NCI-H2107 (cell line): ENCODE data around the gene SRSF10.
"Not testable (repeated sequence)": the region's sequence is repeated elsewhere in the genome, so short reads cannot be mapped to it uniquely, and the experiment has no call there.

Experiments
- DNase-seq: peaks from one replicate; lab custom pipeline; 2025; lab: John Stamatoyannopoulos, UW

SRSF10 gene

DNA sequence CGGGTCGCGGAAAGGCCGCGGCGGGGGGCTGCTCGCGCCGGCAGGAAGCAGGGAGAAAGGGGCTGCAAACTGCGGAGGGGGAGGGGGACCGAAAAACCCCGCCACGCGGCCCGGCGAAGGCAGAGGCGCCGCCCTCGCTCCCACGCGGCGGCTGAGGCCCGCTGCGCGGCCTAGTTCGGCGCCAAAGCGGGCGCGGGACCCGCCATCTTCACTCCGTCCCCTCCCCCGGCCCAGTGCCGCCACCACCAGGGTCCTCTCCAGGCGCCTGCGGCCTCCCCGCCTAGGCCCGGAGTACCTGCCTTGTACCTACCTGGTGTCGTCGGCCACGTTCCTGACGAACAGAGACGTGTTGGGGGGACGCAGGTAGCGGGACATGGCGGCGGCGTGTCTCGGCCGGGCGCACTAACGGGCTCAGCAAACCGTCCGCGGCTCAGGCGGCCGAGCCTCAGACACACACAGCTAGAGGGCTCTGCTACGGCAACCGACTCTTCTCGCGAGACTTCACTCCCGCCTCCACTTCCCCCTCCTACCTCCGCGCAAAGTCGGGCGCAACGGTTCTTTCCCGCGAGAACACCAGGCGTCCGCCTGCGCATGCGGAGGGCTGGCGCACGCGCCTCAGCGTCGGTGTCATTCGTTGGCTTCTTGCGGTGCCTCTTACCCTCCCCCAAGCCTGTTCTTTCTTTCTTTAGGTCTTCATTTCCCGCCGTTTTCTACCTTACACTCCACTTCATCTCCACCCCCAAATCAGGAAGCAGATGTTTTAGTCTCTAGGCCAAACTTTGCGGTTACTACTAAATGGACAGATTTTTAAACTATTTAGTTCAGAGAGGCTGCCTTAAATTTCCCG is at the start of gene SRSF10:
TSS of gene SRSF10 (minus strand) at position 447 of the 847 bp plus-strand sequence. CDS start at position 375, 72 bp downstream.
- peak; percentile 98 for DNase-seq

DNA sequence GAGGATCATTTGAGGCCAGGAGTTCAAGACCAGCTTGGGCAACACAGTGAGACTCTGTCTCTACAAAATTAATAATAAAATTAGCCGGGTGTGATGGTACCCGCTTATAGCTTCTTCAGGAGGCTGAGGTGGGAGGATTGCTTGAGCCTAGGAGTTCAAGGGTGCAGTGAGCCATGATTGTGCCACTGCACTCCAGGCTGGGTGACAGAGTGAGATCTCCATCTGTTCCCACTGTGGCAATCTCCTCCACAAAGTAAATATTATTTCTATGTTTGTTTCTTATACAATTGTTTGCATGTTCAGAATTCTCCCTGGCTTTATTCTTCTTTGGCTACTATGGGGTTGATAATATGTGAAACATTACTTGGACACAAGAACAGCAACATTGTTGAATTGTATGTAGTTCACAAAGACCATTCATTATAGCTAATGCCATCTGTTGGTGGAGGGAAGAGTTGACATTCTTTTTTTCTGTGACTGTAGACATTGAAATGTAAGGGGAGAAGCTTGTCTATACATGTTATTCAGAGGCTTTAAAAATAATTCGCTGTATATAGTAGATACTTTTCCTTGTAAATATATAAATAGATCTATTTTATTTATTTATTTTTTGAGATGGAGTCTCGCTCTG is 47.8 kb upstream of the SRSF10 start:
- no peak for DNase-seq

DNA sequence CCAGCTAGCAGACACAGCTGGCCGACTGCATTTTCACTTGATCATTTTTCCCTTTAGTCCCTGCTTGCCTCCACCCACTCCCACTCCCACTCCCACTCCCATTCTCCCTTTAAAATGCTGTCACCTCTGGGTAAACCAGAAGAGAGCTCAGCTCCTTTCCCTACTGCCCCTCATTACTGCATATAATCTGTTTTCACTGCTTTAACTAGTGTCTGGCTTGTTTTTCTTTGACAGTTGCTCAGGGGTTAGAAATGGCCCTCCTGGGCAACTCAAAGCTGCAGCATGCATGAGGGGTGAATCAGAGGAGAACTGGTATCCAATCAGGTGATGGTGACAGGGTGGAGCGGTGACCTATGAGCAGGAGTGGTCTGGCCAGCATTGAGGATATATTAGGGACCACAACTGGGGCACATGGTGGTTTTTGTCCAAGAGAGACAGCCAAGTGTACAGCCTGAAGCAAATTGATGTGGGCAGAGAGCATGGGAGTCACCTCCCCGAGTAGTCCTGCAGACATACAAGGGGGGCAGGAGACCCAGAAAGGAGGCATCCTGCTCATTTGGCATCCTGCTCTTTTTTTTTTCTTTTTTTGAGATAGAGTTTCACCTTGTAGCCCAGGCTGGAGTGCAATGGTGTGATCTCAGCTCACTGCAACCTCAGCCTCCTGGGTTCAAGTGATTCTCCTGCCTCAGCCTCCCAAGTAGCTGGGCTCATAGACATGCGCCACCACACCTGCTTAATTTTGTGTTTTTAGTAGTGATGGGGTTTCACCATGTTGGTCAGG is 42.6 kb upstream of the SRSF10 start:
- no peak for DNase-seq

DNA sequence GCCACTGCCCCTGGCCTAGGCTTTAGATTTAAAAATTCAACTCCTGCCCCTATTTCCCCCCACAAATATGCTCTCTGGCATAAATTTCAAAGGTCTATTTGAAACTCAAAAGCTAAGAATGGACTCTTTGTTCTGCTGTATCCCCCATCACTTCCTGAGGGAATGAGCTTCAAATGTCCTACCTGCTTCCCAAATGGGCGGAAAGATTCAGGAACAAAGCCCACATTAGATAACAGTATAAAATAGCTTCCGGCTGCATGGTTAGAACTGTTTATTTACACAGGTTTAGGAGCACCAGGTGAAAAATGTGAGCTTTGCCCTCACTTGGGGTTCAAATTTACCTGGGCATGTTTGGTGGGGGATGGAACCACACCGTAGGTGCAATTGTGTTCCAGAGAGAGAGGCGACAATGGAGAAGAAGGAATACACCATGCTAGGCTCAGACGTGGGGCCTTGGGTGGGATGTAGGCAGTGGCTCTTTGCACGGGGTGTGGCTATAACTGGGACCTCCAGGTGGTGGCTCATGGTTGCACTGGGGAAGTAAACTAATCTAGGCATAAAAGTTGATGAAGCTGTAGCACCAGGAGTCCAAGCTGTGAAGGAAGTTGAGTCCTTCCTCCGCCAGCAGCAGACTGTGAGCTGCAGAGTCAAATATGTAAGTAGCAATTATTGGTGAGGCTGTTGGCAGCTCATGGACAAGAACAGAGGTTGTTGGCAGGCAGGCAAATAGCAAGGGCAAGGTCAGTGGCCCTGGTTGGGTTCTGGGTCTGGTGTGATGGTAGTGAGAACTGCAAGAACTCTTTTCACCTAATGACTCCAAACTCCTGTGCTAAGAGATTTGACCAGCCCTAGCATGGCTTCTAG is 41.5 kb upstream of the SRSF10 start:
- no peak for DNase-seq

DNA sequence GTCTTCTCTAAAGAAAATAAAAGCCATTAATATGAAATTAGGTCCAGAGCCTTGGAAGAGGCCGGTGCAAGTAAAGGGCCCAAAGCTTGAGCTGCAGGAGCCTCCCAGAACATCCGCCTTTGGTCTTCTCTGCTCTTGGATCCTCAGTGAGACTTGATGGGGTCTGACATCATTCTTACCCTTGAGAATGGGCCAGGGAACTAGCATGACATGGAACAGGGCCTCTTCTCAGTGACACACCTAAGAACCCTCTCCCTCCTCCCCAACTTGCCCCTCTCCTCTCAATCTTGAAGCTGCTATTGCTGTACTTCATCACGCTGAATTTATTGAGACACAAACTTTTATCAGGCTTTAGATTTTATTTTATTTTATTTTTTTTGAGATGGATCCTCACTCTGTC is 40.3 kb upstream of the SRSF10 start:
- DNase-seq: no peak

DNA sequence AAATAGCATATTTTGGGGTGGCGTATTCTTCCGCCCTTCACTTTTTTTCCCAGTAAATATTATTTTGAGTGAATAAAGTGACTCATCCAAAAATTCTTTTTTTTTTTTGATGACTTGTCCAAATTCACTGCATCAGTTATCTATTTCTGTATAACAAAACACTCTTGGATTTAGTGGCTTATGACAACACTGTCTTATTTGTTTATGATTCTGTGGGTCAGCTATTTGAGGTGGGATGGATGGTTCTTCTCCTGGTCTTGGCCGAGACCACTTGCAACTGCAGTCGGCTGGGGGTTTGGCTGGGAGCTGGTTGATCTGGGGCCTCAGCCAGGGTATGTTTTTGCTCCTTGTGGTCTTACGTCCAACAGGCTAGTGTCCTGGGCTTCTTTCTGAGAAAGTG is 39.9 kb upstream of the SRSF10 start:
- no peak for DNase-seq

DNA sequence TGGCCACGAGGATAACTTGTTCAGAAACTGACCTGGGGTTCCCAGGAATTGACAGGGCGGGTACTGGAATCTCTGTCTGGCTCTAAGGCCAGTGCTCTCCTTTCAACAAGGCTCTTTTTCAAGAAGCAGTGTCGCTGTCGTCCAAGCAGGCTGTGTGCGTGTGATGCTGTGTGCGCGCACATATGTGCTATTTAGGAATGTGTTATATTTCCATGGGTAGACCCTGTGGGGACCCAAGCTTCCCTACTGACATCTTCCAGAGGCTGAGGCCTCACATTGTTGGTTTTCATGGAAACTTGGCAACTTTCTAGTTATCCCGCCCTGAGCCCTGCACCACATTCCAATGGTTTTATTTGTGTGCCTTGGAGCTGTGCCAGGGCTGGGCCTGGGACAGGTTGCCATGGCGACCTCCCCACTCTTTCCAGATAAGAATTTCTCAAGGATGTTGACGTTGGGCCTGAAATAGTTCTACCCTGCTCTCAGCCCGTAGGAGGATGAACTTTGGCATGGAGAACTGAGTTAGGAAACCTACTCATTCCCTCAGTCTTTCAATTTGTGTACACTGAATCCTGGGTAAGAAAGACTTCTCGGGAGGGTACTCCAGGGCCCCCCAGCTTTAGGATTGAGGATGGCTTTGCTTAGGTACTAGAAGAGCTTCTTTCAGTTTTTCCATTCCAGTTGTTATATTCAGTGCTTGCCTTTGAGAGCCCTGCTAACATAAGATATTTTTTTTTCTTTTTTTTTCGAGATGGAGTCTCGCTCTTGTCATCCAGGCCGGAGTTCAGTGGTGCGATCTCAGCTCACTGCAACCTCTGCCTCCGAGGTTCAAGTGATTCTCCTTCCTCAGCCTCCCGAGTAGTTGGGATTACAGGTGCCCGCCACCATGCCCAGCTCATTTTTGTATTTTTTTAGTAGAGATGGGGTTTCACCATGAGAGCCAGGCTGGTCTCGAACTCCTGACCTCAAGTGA is 38.8 kb upstream of the SRSF10 start:
- DNase-seq: no peak

DNA sequence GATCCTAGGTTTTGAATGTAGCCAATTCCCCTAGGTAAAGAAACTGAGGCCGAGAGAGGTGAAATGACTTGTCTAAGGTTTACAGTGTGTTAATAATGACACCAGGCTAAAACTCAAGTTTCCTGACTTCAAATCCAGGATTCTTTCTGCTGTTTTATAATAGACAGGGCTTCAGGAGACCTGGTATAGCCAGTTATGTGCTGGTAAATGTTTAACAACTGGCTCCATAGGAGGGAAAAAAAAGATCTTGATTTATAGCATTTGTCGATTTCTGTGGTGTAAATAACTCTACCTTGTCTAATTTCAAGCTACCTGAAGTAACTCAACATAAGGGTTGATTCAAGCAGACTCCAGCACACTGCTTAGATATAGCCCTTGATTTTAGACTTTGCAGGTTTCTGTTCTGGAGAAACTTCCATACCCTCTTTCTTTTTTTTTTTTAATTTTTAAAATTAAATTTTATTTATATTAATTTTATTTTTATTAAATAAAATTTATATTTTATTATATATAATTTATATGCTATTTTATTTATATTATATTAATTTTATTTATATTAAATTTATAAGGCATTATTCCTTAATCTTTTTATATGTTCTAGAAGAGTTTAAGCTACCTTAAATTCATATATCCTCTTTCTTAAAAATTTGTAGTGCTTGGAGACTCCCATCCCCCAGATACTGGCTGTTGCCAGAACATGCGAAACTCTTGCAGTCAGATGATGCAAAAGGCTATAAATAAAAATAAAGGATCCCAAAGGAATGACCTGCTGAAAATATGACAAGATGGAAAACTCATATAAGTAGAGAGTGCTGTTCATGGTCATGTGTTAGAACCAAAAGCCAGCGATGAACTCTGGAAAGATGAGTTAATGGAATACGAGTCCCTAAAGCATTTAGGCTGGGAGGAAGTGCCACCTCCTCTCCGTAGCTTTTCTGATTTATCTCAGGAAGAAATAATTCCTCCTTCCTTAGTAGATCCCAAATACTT is 35.4 kb upstream of the SRSF10 start:
- no peak for DNase-seq

DNA sequence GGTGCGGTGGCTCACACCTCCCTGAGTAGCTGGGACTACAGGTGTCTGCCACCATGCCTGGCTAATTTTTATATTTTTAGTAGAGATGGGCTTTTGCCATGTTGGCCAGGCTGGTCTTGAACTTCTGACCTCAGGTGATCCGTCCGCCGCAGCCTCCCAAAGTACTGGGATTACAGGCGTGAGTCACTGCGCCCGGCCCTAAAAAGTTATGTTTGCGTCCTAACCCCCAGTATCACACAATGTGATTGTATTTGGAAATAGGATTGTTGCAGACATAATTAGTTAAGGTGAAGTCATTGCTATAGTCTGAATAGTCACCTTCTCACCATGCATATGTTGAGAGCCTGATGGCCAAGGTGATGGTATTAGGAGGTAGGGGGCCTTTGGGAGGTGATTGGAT is 32.8 kb upstream of the SRSF10 start:
- not testable (repeated sequence) for DNase-seq

DNA sequence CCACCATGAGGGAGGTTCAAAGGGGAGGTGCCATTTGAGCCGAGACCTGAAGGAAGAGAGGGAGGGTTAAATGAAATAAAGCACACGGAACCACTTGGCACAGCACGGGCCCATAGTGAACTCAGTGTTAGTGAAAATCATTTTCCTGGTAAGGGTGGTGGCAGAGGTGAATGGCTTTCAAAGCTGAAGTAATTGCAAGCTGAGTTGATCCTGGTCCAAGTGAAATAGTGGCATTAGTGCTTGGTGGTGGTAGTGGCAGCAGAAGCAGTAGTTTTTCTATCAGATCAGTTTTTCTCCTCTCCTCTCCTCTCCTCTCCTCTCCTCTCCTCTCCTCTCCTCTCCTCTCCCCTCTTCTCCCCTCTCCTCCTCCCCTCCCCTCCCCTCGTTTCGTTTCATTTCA is 30.5 kb upstream of the SRSF10 start:
- no peak for DNase-seq

DNA sequence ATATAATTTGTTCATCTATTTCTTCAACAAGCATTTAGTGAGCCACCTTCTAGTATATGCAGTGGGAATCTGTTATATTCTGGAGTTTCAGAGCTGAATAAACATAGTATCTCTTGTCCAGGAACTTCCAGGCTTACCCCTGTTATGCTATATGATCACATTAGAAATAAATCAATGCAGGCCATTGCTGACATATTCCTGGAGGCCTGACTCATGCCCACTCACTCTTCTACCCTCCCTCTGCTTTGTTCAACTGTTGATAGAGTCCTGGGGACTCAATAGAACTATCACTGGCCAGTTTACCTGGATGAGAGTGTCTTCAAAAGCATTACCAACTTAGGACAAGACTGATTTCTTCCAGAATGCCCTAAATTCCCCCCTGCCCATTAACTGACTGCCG is 29.3 kb upstream of the SRSF10 start:
- DNase-seq: no peak

DNA sequence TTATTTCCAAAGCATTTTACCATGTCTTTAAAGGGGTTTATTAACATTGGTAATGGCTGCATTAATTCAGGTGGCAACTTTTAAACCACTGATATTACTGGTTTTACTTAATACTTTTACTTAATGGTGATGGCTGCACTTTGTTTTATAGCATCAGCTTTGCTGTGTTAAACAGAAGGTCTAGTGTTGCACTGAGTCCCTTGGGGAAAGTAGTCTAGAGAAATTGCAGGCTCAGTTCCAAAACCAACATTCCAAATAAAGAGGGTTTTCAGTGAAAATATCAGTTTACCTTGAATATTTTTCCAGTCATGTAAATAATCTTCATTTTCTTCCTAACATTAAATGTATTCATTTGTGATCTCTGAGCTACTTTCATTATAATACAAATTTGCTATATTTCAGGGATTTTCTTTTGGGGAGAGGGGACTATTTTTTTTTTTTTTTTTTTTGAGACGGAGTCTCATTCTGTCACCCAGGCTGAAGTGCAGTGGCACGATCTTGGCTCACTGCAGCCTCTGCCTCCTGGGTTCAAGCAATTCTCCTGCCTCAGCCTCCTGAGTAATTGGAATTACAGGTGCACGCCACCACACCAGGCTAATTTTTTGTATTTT is 28.6 kb upstream of the SRSF10 start:
- DNase-seq: peak; percentile 13

DNA sequence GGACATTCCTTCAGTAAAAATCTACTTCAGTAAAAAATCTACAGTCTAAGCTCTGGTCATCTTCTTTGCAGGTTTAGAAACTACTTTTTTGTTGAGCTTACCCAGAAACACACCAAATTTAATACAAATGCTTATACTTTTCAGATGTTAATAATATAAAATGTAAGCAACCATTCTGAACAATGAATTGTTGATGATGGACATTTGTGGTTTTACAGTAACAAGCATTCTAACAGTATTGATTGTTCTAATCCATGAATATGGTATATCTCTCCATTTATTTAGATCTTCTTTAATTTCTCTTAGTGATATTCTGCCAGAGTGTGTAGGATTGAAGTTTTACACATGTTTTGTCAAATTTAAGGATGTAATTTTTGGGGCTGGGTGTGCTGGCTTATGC is 27.0 kb upstream of the SRSF10 start:
- no peak for DNase-seq

DNA sequence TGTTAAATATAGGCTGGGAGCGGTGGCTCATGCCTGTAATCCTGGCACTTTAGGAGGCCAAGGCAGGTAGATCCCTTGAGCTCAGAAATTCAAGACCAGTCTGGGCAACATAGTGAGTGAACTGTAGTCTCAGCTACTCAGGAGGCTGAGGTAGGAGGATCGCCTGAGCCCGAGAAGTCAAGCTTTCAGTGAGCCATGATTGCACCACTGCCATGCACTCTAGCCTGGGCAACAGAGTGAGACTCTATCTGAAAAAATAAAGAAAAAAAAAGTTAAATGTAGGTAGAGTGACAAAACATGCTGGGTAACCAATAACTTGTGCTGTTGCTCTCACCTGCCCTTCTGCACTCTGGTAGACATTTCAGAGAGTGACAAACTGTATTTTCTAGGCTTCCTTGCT is 25.0 kb upstream of the SRSF10 start:
- DNase-seq: no peak

DNA sequence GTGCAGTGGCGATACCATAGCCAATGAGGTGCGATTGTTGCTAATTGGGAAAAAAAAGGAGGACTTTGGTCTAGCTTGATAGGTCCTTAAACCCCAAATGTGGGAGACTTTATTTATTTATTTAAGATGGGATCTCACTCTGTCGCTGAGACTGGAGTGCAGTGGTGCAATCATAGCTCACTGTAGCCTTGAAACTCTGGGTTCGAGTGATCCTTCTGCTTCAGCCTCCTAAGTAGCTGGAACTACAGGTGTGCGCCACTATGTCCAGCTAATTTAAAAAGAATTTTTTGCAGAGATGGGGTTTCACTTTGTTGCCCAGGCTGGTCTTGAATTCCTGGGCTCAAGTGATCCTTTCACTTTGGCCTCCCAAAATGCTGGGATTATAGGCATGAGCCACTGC is 24.0 kb upstream of the SRSF10 start:
- no peak for DNase-seq

DNA sequence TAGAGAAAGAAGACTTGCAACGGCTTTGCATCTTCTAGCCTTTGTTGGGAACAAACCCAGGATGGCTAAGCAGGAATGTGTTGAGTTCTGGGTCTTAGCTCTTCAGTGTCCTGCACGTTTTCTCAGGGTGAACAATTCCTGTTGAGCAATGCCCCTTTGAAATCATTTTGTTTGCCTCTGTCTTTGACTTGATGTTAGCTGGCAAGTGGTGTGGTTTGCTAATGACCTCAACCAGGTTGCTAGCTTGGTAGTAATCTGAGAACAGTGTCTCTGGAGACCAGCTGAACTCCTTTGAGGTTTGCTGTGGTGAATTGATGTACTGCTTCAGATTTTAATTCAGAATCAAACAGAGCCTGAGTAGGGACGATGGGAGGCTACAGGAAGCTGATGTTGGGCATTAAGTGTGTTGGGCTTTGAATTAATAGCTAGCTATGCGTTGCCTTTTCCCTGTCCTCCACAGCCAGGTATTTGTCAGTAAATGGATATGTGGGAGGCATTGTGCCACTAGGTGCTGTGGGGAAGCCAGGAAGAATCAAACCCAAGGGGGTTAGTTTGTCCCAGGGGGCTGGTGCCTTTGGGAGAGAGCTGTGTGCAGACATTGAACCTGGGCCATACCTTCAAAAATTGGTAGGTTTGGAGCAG is 23.3 kb upstream of the SRSF10 start:
- DNase-seq: peak; percentile 85

DNA sequence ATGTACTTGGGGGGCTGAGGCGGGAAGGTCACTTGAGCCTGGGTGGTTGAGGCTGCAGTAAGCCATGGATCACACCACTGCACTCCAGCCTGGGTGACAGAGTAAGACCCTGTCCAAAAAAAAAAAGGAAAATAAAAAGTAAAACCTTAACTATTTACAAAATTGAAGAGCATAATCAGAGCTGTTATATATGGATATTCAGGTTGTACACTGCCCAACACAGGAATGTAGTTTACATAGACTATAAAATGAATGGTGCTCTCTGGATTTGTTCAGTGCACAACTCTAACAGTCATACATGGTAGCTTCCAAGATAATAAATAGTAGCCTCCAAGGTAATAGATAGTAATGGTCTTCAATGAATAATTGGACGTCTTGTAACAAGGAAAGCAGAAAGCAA is 22.6 kb upstream of the SRSF10 start:
- no peak for DNase-seq

DNA sequence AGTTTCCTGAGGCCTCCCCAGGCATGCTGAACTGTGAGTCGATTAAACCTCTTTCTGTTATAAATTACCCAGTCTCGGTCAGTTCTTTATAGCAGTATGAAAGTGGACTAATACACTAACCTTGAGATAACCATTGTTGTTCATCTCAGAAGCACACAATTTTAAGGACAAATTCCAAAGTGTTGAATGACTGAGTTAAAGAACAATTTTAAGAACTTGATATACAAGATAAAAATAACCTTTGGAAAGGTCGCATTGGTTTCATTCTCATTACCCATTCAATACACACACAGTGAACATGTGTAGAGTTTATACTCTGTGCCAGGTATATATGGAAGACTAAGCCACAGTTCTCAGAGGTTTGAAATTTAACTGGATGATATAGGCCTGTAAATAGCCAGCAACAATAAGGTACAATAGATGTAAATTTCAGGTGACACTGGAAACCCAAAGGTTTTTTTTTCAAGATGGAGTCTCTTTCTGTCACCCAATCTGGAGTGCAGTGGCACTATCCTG is 19.1 kb upstream of the SRSF10 start:
- no peak for DNase-seq
